ENCODE measurements around the gene MAMDC4. TPM values are rescaled to one million over a fixed set of nuclear protein-coding genes. Genes with fewer than 3 reads are reported as not detected.
A peak's percentile ranks its signal among the peaks of the same experiment; 100 is the strongest.

MAMDC4 gene
- total and polyA plus RNA-seq, 2 of the 13 experiments (the other 11 are each of a cell fraction or from before 2014, with no cell fraction given), result 6.0 to 6.8 TPM

DNA sequence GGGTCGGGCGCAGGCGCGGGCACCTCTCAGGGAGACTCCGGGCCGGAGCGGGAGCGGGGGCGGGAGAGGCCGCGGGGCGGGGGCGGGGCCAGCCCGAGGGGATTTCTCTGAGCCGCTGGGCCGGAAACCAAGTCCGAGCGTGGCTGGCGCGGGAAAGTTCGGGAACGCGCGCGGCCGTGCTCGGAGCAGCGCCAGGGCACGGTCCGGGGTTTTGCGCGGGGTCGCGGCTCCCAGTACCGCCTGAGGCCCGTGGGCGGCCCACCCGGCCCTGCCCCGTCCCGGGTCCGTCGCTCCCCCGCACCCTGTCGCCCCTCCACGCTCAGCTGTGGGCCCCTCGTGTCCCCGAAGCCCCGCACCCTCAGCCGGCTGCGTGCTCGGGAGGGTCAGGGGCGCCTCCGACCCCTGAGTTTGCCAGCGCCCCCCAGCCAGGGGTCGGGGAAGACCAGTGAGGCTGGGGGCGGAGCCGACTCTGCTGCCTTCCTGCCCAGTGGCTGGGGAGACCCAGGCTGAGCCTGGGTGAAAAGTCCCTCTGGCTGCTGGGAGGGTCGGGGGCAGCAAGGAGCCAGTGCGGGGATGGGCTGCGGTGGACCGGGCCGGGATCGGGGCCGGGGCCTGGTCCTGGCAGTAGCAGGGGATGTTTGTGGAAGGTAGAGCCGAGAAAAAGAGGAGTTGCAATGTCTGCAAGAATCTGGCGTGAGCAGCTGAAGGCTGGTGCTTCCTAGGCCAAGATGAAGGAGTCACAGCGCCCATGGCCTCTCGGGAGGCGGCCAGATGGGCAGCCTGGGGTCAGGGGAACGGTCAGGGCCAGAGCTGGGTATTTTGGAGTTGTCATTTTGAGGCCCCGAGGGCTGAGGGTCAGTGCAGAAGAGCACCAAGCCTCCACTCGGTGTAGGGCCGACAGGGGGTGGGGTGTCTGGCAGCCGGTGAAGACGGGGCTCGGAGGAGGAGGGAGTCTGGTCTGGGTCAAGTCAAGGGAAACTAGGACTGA is 34.8 kb downstream of the MAMDC4 start (continued):
- TF ChIP-seq, protein P1, sequence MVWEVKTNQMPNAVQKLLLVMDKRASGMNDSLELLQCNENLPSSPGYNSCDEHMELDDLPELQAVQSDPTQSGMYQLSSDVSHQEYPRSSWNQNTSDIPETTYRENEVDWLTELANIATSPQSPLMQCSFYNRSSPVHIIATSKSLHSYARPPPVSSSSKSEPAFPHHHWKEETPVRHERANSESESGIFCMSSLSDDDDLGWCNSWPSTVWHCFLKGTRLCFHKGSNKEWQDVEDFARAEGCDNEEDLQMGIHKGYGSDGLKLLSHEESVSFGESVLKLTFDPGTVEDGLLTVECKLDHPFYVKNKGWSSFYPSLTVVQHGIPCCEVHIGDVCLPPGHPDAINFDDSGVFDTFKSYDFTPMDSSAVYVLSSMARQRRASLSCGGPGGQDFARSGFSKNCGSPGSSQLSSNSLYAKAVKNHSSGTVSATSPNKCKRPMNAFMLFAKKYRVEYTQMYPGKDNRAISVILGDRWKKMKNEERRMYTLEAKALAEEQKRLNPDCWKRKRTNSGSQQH (CRISPR knock-in tag; IDR thresholded peaks at IDR 0.05; ENCODE audit: low read depth), result no peak
- TF ChIP-seq GFI1 (CRISPR knock-in tag; IDR thresholded peaks at IDR 0.05; ENCODE audit: borderline replicate concordance), result no peak
- no peak for TF ChIP-seq HHEX (CRISPR knock-in tag; IDR thresholded peaks at IDR 0.05)
- no peak; the same call in 1 of the 2 replicates for TF ChIP-seq HOXA3 (CRISPR knock-in tag; IDR thresholded peaks at IDR 0.05)
- TF ChIP-seq, protein P2, sequence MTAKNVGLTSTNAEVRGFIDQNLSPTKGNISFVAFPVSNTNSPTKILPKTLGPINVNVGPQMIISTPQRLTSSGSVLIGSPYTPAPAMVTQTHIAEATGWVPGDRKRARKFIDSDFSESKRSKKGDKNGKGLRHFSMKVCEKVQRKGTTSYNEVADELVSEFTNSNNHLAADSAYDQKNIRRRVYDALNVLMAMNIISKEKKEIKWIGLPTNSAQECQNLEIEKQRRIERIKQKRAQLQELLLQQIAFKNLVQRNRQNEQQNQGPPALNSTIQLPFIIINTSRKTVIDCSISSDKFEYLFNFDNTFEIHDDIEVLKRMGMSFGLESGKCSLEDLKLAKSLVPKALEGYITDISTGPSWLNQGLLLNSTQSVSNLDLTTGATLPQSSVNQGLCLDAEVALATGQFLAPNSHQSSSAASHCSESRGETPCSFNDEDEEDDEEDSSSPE (CRISPR knock-in tag; IDR thresholded peaks at IDR 0.05), result no peak; the same call in 1 of the 2 replicates
- TF ChIP-seq ZNF7 (CRISPR knock-in tag; IDR thresholded peaks at IDR 0.05), result no peak
- TF ChIP-seq, protein P3, sequence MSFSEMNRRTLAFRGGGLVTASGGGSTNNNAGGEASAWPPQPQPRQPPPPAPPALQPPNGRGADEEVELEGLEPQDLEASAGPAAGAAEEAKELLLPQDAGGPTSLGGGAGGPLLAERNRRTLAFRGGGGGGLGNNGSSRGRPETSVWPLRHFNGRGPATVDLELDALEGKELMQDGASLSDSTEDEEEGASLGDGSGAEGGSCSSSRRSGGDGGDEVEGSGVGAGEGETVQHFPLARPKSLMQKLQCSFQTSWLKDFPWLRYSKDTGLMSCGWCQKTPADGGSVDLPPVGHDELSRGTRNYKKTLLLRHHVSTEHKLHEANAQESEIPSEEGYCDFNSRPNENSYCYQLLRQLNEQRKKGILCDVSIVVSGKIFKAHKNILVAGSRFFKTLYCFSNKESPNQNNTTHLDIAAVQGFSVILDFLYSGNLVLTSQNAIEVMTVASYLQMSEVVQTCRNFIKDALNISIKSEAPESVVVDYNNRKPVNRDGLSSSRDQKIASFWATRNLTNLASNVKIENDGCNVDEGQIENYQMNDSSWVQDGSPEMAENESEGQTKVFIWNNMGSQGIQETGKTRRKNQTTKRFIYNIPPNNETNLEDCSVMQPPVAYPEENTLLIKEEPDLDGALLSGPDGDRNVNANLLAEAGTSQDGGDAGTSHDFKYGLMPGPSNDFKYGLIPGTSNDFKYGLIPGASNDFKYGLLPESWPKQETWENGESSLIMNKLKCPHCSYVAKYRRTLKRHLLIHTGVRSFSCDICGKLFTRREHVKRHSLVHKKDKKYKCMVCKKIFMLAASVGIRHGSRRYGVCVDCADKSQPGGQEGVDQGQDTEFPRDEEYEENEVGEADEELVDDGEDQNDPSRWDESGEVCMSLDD (CRISPR knock-in tag; IDR thresholded peaks at IDR 0.05; ENCODE audit: borderline replicate concordance), result no peak
- no peak; the same call in 1 of the 2 replicates for TF ChIP-seq ZBTB38 (CRISPR knock-in tag; IDR thresholded peaks at IDR 0.05)
- TF ChIP-seq ZNF879 (CRISPR knock-in tag; IDR thresholded peaks at IDR 0.05), result no peak
- TF ChIP-seq BORCS8-MEF2B (CRISPR knock-in tag; IDR thresholded peaks at IDR 0.05), result peak; percentile 15; the same call in 1 of the 2 replicates
- TF ChIP-seq, protein P4, sequence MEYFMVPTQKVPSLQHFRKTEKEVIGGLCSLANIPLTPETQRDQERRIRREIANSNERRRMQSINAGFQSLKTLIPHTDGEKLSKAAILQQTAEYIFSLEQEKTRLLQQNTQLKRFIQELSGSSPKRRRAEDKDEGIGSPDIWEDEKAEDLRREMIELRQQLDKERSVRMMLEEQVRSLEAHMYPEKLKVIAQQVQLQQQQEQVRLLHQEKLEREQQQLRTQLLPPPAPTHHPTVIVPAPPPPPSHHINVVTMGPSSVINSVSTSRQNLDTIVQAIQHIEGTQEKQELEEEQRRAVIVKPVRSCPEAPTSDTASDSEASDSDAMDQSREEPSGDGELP (IDR thresholded peaks at IDR 0.05; ENCODE audit: borderline replicate concordance, low read depth), result no peak
- TF ChIP-seq ZNF746 (CRISPR knock-in tag; IDR thresholded peaks at IDR 0.05), result peak; percentile 29; the same call in 1 of the 2 replicates
- no peak for TF ChIP-seq NCOA2 (CRISPR knock-in tag; IDR thresholded peaks at IDR 0.05)
- no peak for TF ChIP-seq LCORL (IDR thresholded peaks at IDR 0.05)
- no peak for TF ChIP-seq LCORL (CRISPR knock-in tag; IDR thresholded peaks at IDR 0.05)
- TF ChIP-seq GABPB1 (CRISPR knock-in tag; IDR thresholded peaks at IDR 0.05), result peak; percentile 58
- TF ChIP-seq, protein P5, sequence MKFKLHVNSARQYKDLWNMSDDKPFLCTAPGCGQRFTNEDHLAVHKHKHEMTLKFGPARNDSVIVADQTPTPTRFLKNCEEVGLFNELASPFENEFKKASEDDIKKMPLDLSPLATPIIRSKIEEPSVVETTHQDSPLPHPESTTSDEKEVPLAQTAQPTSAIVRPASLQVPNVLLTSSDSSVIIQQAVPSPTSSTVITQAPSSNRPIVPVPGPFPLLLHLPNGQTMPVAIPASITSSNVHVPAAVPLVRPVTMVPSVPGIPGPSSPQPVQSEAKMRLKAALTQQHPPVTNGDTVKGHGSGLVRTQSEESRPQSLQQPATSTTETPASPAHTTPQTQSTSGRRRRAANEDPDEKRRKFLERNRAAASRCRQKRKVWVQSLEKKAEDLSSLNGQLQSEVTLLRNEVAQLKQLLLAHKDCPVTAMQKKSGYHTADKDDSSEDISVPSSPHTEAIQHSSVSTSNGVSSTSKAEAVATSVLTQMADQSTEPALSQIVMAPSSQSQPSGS (CRISPR knock-in tag; IDR thresholded peaks at IDR 0.05), result no peak
- TF ChIP-seq TSC22D2 (CRISPR knock-in tag; IDR thresholded peaks at IDR 0.05; ENCODE audit: borderline replicate concordance), result peak; percentile 52; the same call in 1 of the 2 replicates
- TF ChIP-seq DNMT1 (CRISPR knock-in tag; IDR thresholded peaks at IDR 0.05), result no peak
- no peak for TF ChIP-seq ZNF577 (CRISPR knock-in tag; IDR thresholded peaks at IDR 0.05; ENCODE audit: borderline replicate concordance, low read depth)
- peak; percentile 59; the same call in 1 of the 2 replicates for TF ChIP-seq MED13 (CRISPR knock-in tag; IDR thresholded peaks at IDR 0.05)
- peak; percentile 64; the same call in 1 of the 2 replicates for TF ChIP-seq ZNF230 (CRISPR knock-in tag; IDR thresholded peaks at IDR 0.05)
- TF ChIP-seq ISX (CRISPR knock-in tag; conservative IDR thresholded peaks at IDR 0.05), result no peak
